Osteocyte (in vitro differentiated cells): Measurements from ENCODE around the gene SIK3. TPM values are rescaled to one million over a fixed set of nuclear protein-coding genes. Genes with fewer than 3 reads are reported as not detected.

Experiments used
- DNase-seq: peaks from one replicate; pipeline ENCODE4 v3.0.0; 2021; ENCODE audit warnings: mixed read lengths; ENCODE audit not compliant: unreplicated experiment; ENCODE audit errors: extremely low spot score
- H3K27ac Mint-ChIP-seq: one replicate; pipeline ENCODE4 v1.8.0; 2021; ENCODE audit warnings: mild to moderate bottlenecking, mixed read lengths; ENCODE audit not compliant: unreplicated experiment
- H3K27me3 Mint-ChIP-seq: one replicate; pipeline ENCODE4 v1.8.0; 2021; ENCODE audit warnings: mixed read lengths; ENCODE audit not compliant: unreplicated experiment
- H3K36me3 Mint-ChIP-seq: one replicate; pipeline ENCODE4 v1.8.0; 2021; ENCODE audit warnings: mixed read lengths; ENCODE audit not compliant: unreplicated experiment
- H3K4me1 Mint-ChIP-seq: one replicate; pipeline ENCODE4 v1.8.0; 2021; ENCODE audit warnings: mixed read lengths; ENCODE audit not compliant: unreplicated experiment
- H3K4me3 Mint-ChIP-seq: one replicate; pipeline ENCODE4 v1.8.0; 2021; ENCODE audit warnings: mild to moderate bottlenecking, moderate library complexity, mixed read lengths; ENCODE audit not compliant: unreplicated experiment
- H3K9me3 Mint-ChIP-seq: one replicate; pipeline ENCODE4 v1.8.0; 2021; ENCODE audit warnings: mixed read lengths; ENCODE audit not compliant: unreplicated experiment
- CTCF ChIP-seq: fragments of 200-600 bp; sonication (generic); IDR thresholded peaks from 2 replicates; pipeline ENCODE4 v1.5.0; 2021; ENCODE audit warnings: antibody characterized with exemption, mild to moderate bottlenecking, moderate library complexity
- total RNA-seq: library from RNA; stranded (reverse); gene quantifications from 2 replicates; pipeline ENCODE4 v1.2.1, GENCODE V29; 2021

Gene SIK3
- total RNA-seq, 1 donor from 2014 or later = 29.5 TPM

- TF ChIP-seq CTCF = no peak
- no peaks in the 10 kb centered on the region for H3K36me3 Mint-ChIP-seq
- H3K27ac Mint-ChIP-seq = peak overlapping the region; percentile 10
- H3K4me1 Mint-ChIP-seq = peaks cover 38% of the 10 kb centered on the region
- H3K9me3 Mint-ChIP-seq = no peaks in the 10 kb centered on the region
- no peak for DNase-seq
- no peaks in the 10 kb centered on the region for H3K27me3 Mint-ChIP-seq
- H3K4me3 Mint-ChIP-seq = peak overlapping the region; percentile 89
These were observed 1.5 kb upstream of the SIK3 start for GRCh38 chr11:117099696-117100095.

GRCh38 chr11:117097389-117098268, 599 bp downstream of the SIK3 start:
- no peak for TF ChIP-seq CTCF
- no peaks in the 10 kb centered on the region for H3K36me3 Mint-ChIP-seq
- H3K4me1 Mint-ChIP-seq = peaks cover 44% of the 10 kb centered on the region
- DNase-seq = peak; percentile 86
- H3K4me3 Mint-ChIP-seq = peak overlapping the region; percentile 94
- no peaks in the 10 kb centered on the region for H3K9me3 Mint-ChIP-seq
- H3K27ac Mint-ChIP-seq = peak overlapping the region; percentile 85
- H3K27me3 Mint-ChIP-seq = no peaks in the 10 kb centered on the region

GRCh38 chr11:117097014-117097388, 1.2 kb downstream of the SIK3 start:
- no peak for TF ChIP-seq CTCF
- H3K4me1 Mint-ChIP-seq = peaks cover 44% of the 10 kb centered on the region
- no peak for DNase-seq
- peak overlapping the region; percentile 85 for H3K27ac Mint-ChIP-seq
- H3K4me3 Mint-ChIP-seq = peak overlapping the region; percentile 94
- no peaks in the 10 kb centered on the region for H3K9me3 Mint-ChIP-seq
- peaks cover 2% of the 10 kb centered on the region for H3K36me3 Mint-ChIP-seq
- H3K27me3 Mint-ChIP-seq = no peaks in the 10 kb centered on the region

- H3K27ac Mint-ChIP-seq = peak overlapping the region; percentile 20
- DNase-seq = no peak
These were observed 1.8 kb downstream of the SIK3 start for GRCh38 chr11:117096201-117096991.

More at GRCh38 chr11:117096201-117096991, 1.8 kb downstream of the SIK3 start:
- Mint-ChIP-seq H3K9me3 (no peaks in the 10 kb centered on the region), H3K27me3 (no peaks in the 10 kb centered on the region), H3K4me3 (peak overlapping the region; percentile 94), H3K36me3 (peaks cover 2% of the 10 kb centered on the region), H3K4me1 (peaks cover 44% of the 10 kb centered on the region)
- TF ChIP-seq CTCF = no peak
